ENCODE results near the gene TMEM131.

The TMEM131 gene

GRCh38 chr2:97708048-97708380, 287.7 kb downstream of the TMEM131 start:
- Mint-ChIP-seq H3K9me3 (no peaks in the 10 kb centered on the region), H3K4me1 (peaks cover 4% of the 10 kb centered on the region), H3K27me3 (peaks cover 9% of the 10 kb centered on the region), H3K4me3 (no peak overlapping the region), H3K27ac (no peak overlapping the region), H3K36me3 (no peaks in the 10 kb centered on the region)
- DNase-seq (ENCODE audit: low spot score in 2 of 2) (no peak), ATAC-seq (ENCODE audit: low read depth) (no peak)

GRCh38 chr2:97707362-97708047, 288.2 kb downstream of the TMEM131 start:
- Mint-ChIP-seq H3K27me3 (peaks cover 9% of the 10 kb centered on the region), H3K36me3 (no peaks in the 10 kb centered on the region), H3K9me3 (no peaks in the 10 kb centered on the region), H3K4me1 (peaks cover 4% of the 10 kb centered on the region), H3K27ac (no peak overlapping the region), H3K4me3 (no peak overlapping the region)
- ATAC-seq (ENCODE audit: low read depth) = no peak
- DNase-seq (ENCODE audit: low spot score in 2 of 2) = no peak

GRCh38 chr2:97706708-97707345, 288.9 kb downstream of the TMEM131 start:
- H3K27me3 Mint-ChIP-seq = peaks cover 9% of the 10 kb centered on the region
- no peaks in the 10 kb centered on the region for H3K36me3 Mint-ChIP-seq
- no peak for ATAC-seq (ENCODE audit: low read depth)
- peaks cover 4% of the 10 kb centered on the region for H3K4me1 Mint-ChIP-seq
- no peak overlapping the region for H3K4me3 Mint-ChIP-seq
- DNase-seq (ENCODE audit: low spot score in 2 of 2) = no peak
- H3K27ac Mint-ChIP-seq = no peak overlapping the region
- no peaks in the 10 kb centered on the region for H3K9me3 Mint-ChIP-seq
